IPS-18a (cell line): ENCODE data around the gene SPRR2D.
"Not testable (repeated sequence)": the region's sequence is repeated elsewhere in the genome, so short reads cannot be mapped to it uniquely, and the experiment has no call there.

Experiments used
- H3K27ac ChIP-seq: one replicate; pipeline ENCODE4 v1.5.1; 2013; ENCODE audit warnings: low read length
- H3K27me3 ChIP-seq: one replicate; pipeline ENCODE4 v1.6.1; 2013; ENCODE audit warnings: mild to moderate bottlenecking, low read length; ENCODE audit not compliant: control insufficient read depth, insufficient read depth
- H3K36me3 ChIP-seq: one replicate; pipeline ENCODE4 v1.6.1; 2013; ENCODE audit warnings: low read depth, low read length; ENCODE audit not compliant: control insufficient read depth
- H3K4me1 ChIP-seq: one replicate; pipeline ENCODE4 v1.6.1; 2013; ENCODE audit warnings: low read depth, low read length; ENCODE audit not compliant: control insufficient read depth
- H3K4me3 ChIP-seq: one replicate; pipeline ENCODE4 v1.5.1; 2013; ENCODE audit warnings: low read length
- H3K9ac ChIP-seq: one replicate; pipeline ENCODE4 v1.6.1; 2013; ENCODE audit warnings: mild to moderate bottlenecking, low read length, moderate library complexity
- H3K9me3 ChIP-seq: one replicate; pipeline ENCODE4 v1.6.1; 2013; ENCODE audit warnings: low read depth, low read length; ENCODE audit not compliant: control insufficient read depth

Gene SPRR2D

GRCh38 chr1:153040950-153041631, at the start of gene SPRR2D:
SPRR2D (minus strand) TSS chr1:153041120; CDS start chr1:153040346, 774 bp downstream.
- Histone ChIP-seq H3K36me3 (no peaks in the 10 kb centered on the region), H3K4me3 (no peak within 1 kb of the TSS), H3K4me1 (no peaks in the 10 kb centered on the region), H3K9ac (no peak within 1 kb of the TSS), H3K27me3 (no peaks in the 10 kb centered on the region), H3K27ac (no peak within 1 kb of the TSS), H3K9me3 (no peaks in the 10 kb centered on the region)

DNA sequence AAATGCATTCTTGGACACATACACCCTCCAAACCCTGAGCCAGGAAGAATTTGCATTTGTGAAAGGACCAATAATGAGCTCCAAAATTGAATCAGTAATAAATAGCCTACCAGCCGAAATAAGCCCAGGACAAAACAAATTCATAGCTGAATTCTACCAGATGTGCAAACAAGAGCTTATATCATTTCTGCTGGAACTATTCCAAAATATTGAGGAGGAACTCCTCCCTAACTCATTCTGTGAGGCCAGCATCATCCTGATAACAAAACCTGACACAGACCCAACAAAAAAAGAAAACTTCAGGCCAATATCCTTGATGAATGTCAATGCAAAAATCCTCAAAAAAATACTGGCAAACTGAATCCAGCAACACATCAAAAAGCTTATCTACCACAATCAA, 46.7 kb upstream of the SPRR2D start:
- H3K4me3 ChIP-seq = no peak overlapping the region
- H3K9me3 ChIP-seq = no peaks in the 10 kb centered on the region
- H3K4me1 ChIP-seq = no peaks in the 10 kb centered on the region
- no peak overlapping the region for H3K9ac ChIP-seq
- no peak overlapping the region for H3K27ac ChIP-seq
- H3K27me3 ChIP-seq = no peaks in the 10 kb centered on the region
- no peaks in the 10 kb centered on the region for H3K36me3 ChIP-seq

- no peak overlapping the region for H3K9ac ChIP-seq
- H3K4me1 ChIP-seq = no peaks in the 10 kb centered on the region
- H3K9me3 ChIP-seq = no peaks in the 10 kb centered on the region
- no peaks in the 10 kb centered on the region for H3K27me3 ChIP-seq
- H3K27ac ChIP-seq = no peak overlapping the region
- no peaks in the 10 kb centered on the region for H3K36me3 ChIP-seq
- H3K4me3 ChIP-seq = no peak overlapping the region
Measured at GRCh38 chr1:153081736-153082135, 40.8 kb upstream of the SPRR2D start.

GRCh38 chr1:153072806-153073726, 32.1 kb upstream of the SPRR2D start:
- no peaks in the 10 kb centered on the region for H3K9me3 ChIP-seq
- no peak overlapping the region for H3K27ac ChIP-seq
- no peak overlapping the region for H3K4me3 ChIP-seq
- no peaks in the 10 kb centered on the region for H3K36me3 ChIP-seq
- no peak overlapping the region for H3K9ac ChIP-seq
- no peaks in the 10 kb centered on the region for H3K4me1 ChIP-seq
- H3K27me3 ChIP-seq = no peaks in the 10 kb centered on the region

DNA sequence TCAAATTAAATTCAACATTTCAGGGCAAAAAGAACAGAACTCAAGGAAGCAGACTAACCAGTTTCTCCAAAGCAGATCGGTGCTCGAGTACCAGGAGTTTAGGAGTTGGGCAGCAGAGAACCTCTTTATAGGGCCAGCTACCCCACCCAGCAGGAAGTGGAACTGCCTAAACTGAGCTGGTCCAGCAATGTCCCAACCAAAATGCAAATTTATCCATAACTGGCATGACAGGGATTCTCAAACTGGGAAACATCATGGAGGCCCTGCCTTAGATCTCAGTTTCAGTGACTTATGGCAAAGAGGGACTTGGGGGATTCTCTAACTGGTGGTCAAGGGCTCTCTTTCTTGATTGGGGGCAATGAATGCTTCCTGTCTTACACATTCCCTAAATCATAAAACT, 30.6 kb upstream of the SPRR2D start, which contains the start of gene SPRR2B:
Gene SPRR2B (minus strand): TSS at position 101 of the 400 bp plus-strand sequence. CDS start 772 bp downstream, outside the sequence.
- Histone ChIP-seq H3K9me3 (no peaks in the 10 kb centered on the region), H3K4me3 (no peak within 1 kb of the TSS), H3K4me1 (no peaks in the 10 kb centered on the region), H3K36me3 (no peaks in the 10 kb centered on the region), H3K9ac (no peak within 1 kb of the TSS), H3K27ac (no peak within 1 kb of the TSS), H3K27me3 (no peaks in the 10 kb centered on the region)

DNA sequence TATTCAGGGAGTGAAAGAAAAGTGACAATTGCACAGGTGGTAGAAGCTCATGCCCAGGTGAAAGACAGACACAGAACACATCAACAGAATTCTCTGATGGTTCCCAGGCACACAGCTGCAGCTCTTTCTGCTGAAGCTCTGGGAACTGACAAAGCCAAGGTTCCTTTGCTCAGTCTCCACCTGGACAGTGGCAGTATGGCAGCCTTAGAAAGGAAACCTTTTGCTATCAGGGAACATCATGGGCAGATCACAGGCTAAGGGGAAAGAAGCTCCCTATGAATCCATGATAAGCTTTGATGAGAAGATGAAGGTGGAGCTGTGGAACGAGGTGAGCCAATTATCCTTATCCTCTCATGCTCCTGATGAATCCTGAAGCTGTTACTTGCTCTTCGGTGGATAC, 29.3 kb upstream of the SPRR2D start:
- H3K9me3 ChIP-seq = no peaks in the 10 kb centered on the region
- no peaks in the 10 kb centered on the region for H3K36me3 ChIP-seq
- no peaks in the 10 kb centered on the region for H3K4me1 ChIP-seq
- no peak overlapping the region for H3K27ac ChIP-seq
- no peaks in the 10 kb centered on the region for H3K27me3 ChIP-seq
- H3K4me3 ChIP-seq = no peak overlapping the region
- H3K9ac ChIP-seq = no peak overlapping the region

- Histone ChIP-seq H3K9me3 (no peaks in the 10 kb centered on the region), H3K4me3 (no peak overlapping the region), H3K4me1 (no peaks in the 10 kb centered on the region), H3K27me3 (no peaks in the 10 kb centered on the region), H3K9ac (no peak overlapping the region), H3K27ac (no peak overlapping the region), H3K36me3 (no peaks in the 10 kb centered on the region)
Measured at GRCh38 chr1:153058826-153059784, 18.2 kb upstream of the SPRR2D start.

- Histone ChIP-seq H3K27me3 (no peaks in the 10 kb centered on the region), H3K4me1 (no peaks in the 10 kb centered on the region), H3K4me3 (no peak overlapping the region), H3K9me3 (no peaks in the 10 kb centered on the region), H3K27ac (no peak overlapping the region), H3K36me3 (no peaks in the 10 kb centered on the region), H3K9ac (no peak overlapping the region)
Measured at GRCh38 chr1:153058154-153058553, 17.2 kb upstream of the SPRR2D start.

DNA sequence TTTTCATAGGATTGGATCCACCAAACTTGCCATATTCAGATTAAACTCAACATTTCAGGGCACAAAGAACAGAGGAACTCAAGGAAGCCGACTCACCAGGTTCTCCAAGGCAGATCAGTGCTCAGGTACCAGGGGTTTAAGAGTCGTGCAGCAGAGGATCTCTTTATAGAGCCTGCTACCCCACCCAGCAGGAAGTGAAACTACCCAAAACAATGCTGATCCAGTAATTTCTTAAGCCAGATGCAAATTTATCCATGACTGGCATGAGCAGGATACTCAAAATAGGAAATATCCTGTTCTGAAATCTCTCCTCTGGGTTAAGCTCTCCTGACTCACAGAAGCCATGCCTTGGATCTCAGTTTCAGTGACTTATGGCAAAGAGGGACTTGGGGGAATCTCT, 16.5 kb upstream of the SPRR2D start, which contains the start of gene SPRR2A:
Gene SPRR2A (minus strand): TSS at position 138 of the 400 bp plus-strand sequence. CDS start 777 bp downstream, outside the sequence.
- H3K27ac ChIP-seq = no peak within 1 kb of the TSS
- H3K4me1 ChIP-seq = no peaks in the 10 kb centered on the region
- no peak within 1 kb of the TSS for H3K4me3 ChIP-seq
- H3K9ac ChIP-seq = no peak within 1 kb of the TSS
- H3K36me3 ChIP-seq = no peaks in the 10 kb centered on the region
- no peaks in the 10 kb centered on the region for H3K9me3 ChIP-seq
- H3K27me3 ChIP-seq = no peaks in the 10 kb centered on the region

- not testable (repeated sequence) for H3K27ac ChIP-seq, H3K4me3 ChIP-seq, H3K27me3 ChIP-seq, H3K9me3 ChIP-seq, H3K9ac ChIP-seq, H3K36me3 ChIP-seq, H3K4me1 ChIP-seq
Measured at GRCh38 chr1:153056111-153056510, 15.2 kb upstream of the SPRR2D start.

GRCh38 chr1:153049211-153049610, 8.3 kb upstream of the SPRR2D start:
- Histone ChIP-seq H3K4me1 (no peaks in the 10 kb centered on the region), H3K4me3 (no peak overlapping the region), H3K9ac (no peak overlapping the region), H3K36me3 (no peaks in the 10 kb centered on the region), H3K27ac (no peak overlapping the region), H3K27me3 (no peaks in the 10 kb centered on the region), H3K9me3 (no peaks in the 10 kb centered on the region)
